Psoas muscle (tissue), 8 donors: Measurements from ENCODE around the gene IFT88. TPM values are rescaled to one million over a fixed set of nuclear protein-coding genes. Genes with fewer than 3 reads are reported as not detected.

Experiments
- ATAC-seq, 4 donors: fragments of 200-7000 bp; cut with Tn5 transposase; one replicate each; pipeline ENCODE4 v1.9.1; 2020; ENCODE audit warnings: moderate library complexity in 3 of 4, mild to moderate bottlenecking in 2 of 4
- DNase-seq, 2 donors: peaks; one replicate each; pipeline ENCODE4 v3.0.0-alpha.2; 2020
- H3K27ac ChIP-seq: fragments of 200-600 bp; one replicate; pipeline ENCODE4 v1.8.0; 2022
- H3K27me3 ChIP-seq, 3 donors: fragments of 200-600 bp in 1 of 3; one replicate each; pipeline versions ENCODE4 v1.6.1 to v1.8.0; 2013 to 2022; ENCODE audit warnings: low read length in 2 of 3, mild to moderate bottlenecking in 2 of 3, moderate library complexity in 1 of 3; ENCODE audit not compliant: insufficient read depth in 3 of 3
- H3K36me3 ChIP-seq, 2 donors: fragments of 200-600 bp in 1 of 2; one replicate each; pipeline versions ENCODE4 v1.6.1 to v1.8.0; 2013 to 2022; ENCODE audit warnings: low read depth in 1 of 2, mild to moderate bottlenecking in 1 of 2, moderate library complexity in 1 of 2; ENCODE audit not compliant: insufficient read depth in 1 of 2
- H3K4me1 ChIP-seq: fragments of 200-600 bp; one replicate; pipeline ENCODE4 v1.8.0; 2022
- H3K4me3 ChIP-seq: fragments of 200-600 bp; one replicate; pipeline ENCODE4 v1.8.0; 2022; ENCODE audit warnings: mild to moderate bottlenecking
- H3K9me3 ChIP-seq: fragments of 200-600 bp; one replicate; pipeline ENCODE4 v1.8.0; 2022
- CTCF ChIP-seq: fragments of 200-600 bp; IDR thresholded peaks from one replicate; pipeline ENCODE4 v1.8.0; 2022; ENCODE audit warnings: antibody characterized with exemption
- WGBS, 3 donors: extraction: QIAGEN DNeasy Blood & Tissue Kit; methylation state at CpG; one replicate each; pipeline versions ENCODE4 v1.1.6 to v1.1.7; 2013; 5-methylcytosine and 5-hydroxymethylcytosine counted together
- intact Hi-C, 2 donors: fragments of 100-400 bp; cut with DNase I; formaldehyde crosslinking; loops; one replicate each; pipeline versions ENCODE4 v1.11.0 to v1.14.2; 2022
- polyA plus RNA-seq, 3 donors: library from polyadenylated mRNA; stranded (reverse); fragments of 200-250 nt; gene quantifications; one replicate each; pipeline ENCODE4 v1.2.3, GENCODE V29; 2013
- total RNA-seq, 4 donors: library from RNA; stranded (reverse); fragmentation: NEBNext Ultra II Directional in 2 of 4; extraction: Animal tissue kit (Norgen Biotek cat#: 25700) in 2 of 4; gene quantifications; one replicate each; pipeline versions ENCODE4 v1.2.1 to v1.2.4, GENCODE V29; 2021 to 2023
- donor health status: healthy with polysubstance abuse.
- donor health status: DM: no; HTN: no; CAD: no; lungs with moderate emphysema.
- donor health status: Bipolar disorder and iron deficiency.
- donor health status: healthy.
- donor health status: DM: yes; HTN: yes; CAD: no.
- donor health status: DM: no; HTN: no; CAD: no.
- donor health status: DM: no; HTN: no; CAD: no.
- donor health status: DM: yes; HTN: yes; CAD: no.

Gene IFT88
- total and polyA plus RNA-seq, 7 donors = 3.9 to 9.8 (median 4.6) TPM

DNA sequence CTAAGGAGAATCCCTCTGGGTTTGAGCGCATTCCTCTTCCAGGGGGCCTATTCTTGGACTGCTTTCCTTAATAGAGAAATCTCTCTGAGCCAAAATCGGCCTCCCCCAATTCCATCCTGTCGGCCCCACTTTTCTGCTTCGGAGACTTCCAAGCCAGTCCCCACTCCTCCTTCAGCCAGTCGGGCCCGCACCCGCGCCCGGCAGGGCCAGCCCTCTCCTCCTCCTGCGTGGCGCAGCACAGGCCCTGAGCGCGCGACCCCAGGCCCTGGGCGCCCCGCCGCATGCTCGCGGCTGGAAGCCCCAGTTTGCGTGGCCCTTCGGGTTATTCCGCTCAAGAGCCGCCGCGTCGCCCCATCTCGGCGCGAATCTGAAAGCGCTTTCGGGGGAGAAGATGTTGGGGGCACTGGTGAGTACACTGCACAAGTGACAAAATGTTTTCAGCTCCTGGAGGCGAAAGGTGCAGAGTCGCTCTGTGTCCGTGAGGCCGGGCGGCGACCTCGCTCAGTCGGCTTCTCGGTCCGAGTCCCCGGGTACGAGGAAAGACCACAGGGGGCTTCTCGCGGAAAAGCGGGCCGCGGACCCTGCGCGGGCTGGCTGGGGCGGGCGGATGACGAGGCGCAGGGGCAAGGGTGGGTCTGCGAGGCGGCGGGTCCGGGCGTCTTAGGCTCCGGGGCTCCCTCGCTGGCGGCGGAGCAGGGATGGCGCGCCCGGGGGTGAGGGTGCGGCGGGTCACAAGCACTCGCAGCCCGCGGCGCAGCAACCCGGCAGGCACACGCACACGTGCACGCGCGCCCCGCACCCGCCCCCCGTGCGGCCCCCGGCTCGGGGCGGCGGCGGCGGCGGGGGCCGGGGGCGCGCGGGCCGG is 136.2 kb downstream of the IFT88 start, which contains the start of gene IL17D:
Gene IL17D (plus strand): TSS at position 785 of the 865 bp plus-strand sequence. CDS start 303 bp downstream, outside the sequence.
- Histone ChIP-seq H3K9me3 (no peaks in the 10 kb centered on the region), H3K27ac (peak within 1 kb of the TSS; percentile 68), H3K36me3 (no peaks in the 10 kb centered on the region), H3K4me3 (peak within 1 kb of the TSS; percentile 79), H3K27me3 (peaks cover 0 to 22% (median 0%) of the 10 kb centered on the region in 3 donors), H3K4me1 (peaks cover 13% of the 10 kb centered on the region)
- intact Hi-C loops = loop anchor here in 1 of 2 donors (5.0 kb wide), 1 partner anchor 206 kb away; no protein-coding TSS in a partner anchor
- WGBS, 3 donors = 1% methylated on average over 59 to 94 of the region's 94 CpGs
- ATAC-seq (peak; percentile 34 to 54 (median 44)), DNase-seq (peak; percentile 33 to 62)
- TF ChIP-seq CTCF = no peak

DNA sequence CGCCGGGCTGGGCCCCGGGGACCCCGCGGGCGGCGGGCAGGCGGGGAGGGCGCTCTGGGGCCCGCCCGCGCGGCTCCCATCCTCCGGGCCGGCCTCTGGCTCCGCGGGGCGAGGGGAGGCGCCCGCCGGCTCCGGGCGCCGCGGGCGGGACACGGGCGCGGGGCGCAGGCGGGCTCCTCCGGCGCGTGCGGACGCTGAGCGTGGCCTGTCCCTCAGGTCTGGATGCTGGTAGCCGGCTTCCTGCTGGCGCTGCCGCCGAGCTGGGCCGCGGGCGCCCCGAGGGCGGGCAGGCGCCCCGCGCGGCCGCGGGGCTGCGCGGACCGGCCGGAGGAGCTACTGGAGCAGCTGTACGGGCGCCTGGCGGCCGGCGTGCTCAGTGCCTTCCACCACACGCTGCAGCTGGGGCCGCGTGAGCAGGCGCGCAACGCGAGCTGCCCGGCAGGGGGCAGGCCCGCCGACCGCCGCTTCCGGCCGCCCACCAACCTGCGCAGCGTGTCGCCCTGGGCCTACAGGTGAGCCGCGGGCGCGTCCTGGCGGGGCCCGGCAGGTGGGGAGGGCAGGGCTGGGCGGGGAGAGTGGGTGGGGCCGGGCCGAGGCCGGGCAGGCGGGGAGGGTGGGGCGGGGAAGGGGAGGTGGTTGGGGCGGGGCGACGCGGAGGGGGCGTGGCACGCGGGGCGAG is 137.0 kb downstream of the IFT88 start:
- Histone ChIP-seq H3K4me1 (peaks cover 13% of the 10 kb centered on the region), H3K27me3 (peaks cover 0 to 22% (median 0%) of the 10 kb centered on the region in 3 donors), H3K27ac (peak overlapping the region; percentile 65), H3K9me3 (no peaks in the 10 kb centered on the region), H3K4me3 (peak overlapping the region; percentile 63), H3K36me3 (no peaks in the 10 kb centered on the region)
- peak; percentile 78 to 88 for DNase-seq
- WGBS, 3 donors = 0 to 1% (median 1%) methylated on average over 22 to 98 of the region's 98 CpGs
- peak; percentile 60 for TF ChIP-seq CTCF
- intact Hi-C loops = loop anchor here in 1 of 2 donors (5.0 kb wide), 1 partner anchor 207 kb away; no protein-coding TSS in a partner anchor
- peak; percentile 87 to 89 (median 88) for ATAC-seq

DNA sequence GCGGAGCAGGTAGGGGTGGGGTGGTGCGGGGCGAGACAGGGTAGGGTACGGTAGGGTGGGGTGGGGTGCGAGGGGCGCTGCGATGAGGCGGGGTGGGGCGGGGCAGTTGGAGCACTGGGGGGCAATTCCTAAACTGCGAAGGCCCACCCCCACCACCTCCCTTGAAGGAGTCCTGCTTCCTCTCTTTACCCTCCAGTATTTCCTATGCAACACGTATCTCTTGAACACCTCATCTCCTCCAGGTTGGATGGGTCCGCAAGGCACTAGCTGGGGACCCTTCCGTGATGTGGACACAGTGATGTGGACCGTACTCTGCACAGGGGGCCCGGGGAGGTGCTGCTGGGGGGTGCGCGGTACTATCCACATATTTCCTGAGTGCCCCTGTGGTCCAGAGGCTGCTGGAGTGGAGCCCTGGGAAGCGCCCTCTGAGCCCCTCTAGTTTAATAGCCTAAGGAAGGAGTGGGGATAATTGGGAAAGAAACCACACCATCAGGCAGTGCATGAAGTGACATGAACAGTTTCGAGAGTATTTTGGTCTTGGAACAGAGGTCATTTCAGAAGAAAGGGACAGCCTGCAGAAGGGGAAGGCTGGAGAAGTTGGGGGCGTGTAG is 137.6 kb downstream of the IFT88 start:
- Histone ChIP-seq H3K4me3 (peak overlapping the region; percentile 63), H3K27ac (peak overlapping the region; percentile 65), H3K36me3 (no peaks in the 10 kb centered on the region), H3K4me1 (peaks cover 13% of the 10 kb centered on the region), H3K27me3 (peaks cover 0 to 20% (median 0%) of the 10 kb centered on the region in 3 donors), H3K9me3 (no peaks in the 10 kb centered on the region)
- peak in 3 of 4 donors; percentile 3 to 16 (median 8) for ATAC-seq
- TF ChIP-seq CTCF = no peak
- DNase-seq = no peak
- intact Hi-C loops = loop anchor here in 1 of 2 donors (5.0 kb wide), 1 partner anchor 207 kb away; no protein-coding TSS in a partner anchor
- 25 to 41% (median 34%) methylated on average over 11 to 20 of the region's 20 CpGs for WGBS, 3 donors

DNA sequence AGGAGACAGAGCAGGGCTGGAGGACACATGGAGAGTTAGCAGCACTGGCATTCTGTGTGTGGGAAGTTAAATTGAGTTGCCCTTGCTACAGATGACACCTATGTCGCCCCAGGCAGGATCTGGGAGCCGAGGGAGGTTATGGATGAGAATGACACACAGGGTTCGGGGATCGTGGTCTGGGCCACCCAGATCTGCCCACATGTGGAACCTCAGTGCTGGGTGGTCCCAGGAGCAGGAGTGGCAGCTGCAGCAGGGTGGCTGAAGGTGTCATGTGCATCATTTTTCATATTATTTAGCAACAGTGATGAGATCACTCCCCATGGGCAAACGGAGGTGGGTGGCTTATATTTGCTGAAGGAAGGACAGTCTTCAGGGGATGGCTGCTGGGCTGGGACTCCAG is 139.7 kb downstream of the IFT88 start:
- ATAC-seq (no peak), DNase-seq (no peak)
- Histone ChIP-seq H3K36me3 (no peaks in the 10 kb centered on the region), H3K27ac (no peak overlapping the region), H3K9me3 (no peaks in the 10 kb centered on the region), H3K27me3 (peaks cover 0 to 9% (median 0%) of the 10 kb centered on the region in 3 donors), H3K4me1 (peaks cover 11% of the 10 kb centered on the region), H3K4me3 (no peak overlapping the region)
- 86 to 97% (median 91%) methylated on average over 5 of the region's 5 CpGs for WGBS, 3 donors
- no peak for TF ChIP-seq CTCF
- intact Hi-C loops = no loop called here
